GM15510 (cell line): ENCODE measurements around the gene PRDM11.

ENCODE experiments used
- POLR2A ChIP-seq: IDR thresholded peaks from 3 replicates; pipeline ENCODE4 v1.6.1; 2011; ENCODE audit warnings: borderline replicate concordance; ENCODE audit not compliant: insufficient read length; ENCODE audit errors: extremely low read depth

PRDM11 gene

DNA sequence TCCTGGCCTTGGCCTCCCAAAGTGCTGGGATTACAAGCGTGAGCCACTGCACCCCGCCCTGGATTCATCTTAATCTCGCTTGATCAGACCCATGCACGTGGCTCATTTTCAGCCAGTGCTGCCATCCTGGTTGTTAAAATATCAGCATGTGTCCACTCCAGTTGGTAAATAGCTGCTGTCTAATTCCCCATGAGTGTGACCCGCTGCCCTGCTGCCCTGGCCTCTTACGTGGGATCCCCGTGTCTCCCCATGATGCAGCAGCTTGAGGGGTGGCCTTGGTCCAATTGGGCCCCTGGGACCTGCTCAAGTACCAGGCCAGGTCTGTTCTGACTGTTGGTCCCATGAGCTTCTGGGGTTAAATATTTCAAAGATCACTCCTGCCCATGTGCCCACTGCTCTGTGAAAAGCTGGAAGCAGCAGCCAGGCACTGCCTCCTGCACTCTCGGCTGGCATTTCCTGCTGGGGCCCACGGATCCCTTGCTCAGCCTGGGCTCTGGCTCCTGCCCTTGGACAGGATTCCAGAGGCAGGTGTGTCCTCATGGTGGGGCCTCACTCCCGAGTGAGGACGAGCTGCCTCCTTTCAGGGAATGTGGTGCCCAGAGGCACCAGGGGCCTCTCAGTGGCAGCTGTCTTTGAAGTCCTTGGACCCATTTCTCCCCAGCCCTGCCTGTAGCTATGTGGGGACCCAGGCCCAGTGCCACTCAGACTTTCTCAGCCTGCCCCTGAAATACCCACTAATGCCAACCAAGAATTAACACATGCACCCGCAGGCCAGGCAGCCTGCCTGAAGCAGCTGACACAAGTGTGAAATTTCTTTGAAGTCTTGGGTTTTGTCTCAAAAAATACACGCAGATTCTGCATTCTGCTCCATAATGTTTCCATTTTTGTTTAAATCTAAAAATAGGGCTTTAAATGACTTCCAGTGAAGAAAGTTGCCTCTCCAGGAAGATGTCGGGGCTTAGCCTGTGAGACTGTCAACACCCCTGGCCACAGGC lies 38.1 kb upstream of the PRDM11 start:
- TF ChIP-seq POLR2A: no peak

DNA sequence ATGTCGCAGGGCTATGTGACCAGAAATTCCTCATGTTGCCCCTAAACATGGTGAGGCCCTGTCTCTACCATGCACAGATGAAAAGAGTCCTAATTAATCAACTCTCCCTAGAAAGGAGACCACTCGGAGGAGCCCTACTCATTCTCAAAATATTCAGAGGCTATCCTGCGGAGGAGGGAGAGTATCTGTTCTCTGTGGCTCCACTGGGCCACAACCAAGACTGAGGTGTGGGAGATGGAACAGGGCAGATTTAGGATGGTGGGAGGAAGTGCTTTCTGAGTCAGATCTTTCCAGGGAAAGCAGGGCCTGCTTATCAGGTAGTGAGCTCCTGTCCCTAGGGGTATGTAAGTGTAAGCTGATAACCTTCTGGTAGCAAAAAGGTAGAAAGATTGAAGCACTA lies 37.0 kb upstream of the PRDM11 start:
- no peak for TF ChIP-seq POLR2A

DNA sequence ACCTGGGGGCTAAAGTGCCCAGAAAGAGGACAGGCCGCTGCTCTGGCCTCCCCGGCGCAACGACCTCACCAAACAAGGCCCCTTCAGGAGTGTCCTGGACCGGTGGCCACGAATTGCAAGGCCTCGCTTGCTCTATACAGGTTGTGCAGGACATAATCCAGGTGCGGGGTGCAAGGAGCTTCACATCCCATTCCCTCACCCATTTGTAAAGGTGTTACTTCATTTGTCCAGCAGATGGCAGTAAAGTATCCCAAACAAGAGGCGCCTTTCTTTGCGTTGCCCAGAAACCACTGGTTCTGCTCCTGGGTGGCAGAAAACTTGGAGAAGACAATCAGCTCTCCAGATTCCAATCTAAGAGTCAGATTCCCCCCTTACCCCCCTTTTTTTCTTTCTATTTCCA lies 35.9 kb upstream of the PRDM11 start:
- TF ChIP-seq POLR2A: no peak

DNA sequence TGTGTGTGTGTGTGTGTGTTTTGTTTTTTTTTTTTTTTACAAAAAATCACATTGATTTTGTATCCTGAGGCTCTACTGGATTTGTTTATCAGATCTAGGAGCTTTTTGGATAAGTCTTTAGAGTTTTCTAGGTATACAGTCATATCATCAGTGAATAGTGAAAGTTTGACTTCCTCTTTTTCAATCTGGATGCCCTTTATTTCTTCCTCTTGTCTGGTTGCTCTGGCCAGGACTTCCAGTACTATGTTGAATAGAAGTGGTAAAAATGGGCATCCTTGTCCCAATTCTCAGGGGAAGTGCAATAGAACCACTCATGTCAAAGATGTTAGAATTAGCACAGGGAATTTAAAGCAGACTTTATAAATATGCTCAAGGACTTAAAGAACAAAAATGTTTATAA lies 32.6 kb upstream of the PRDM11 start:
- no peak for TF ChIP-seq POLR2A

DNA sequence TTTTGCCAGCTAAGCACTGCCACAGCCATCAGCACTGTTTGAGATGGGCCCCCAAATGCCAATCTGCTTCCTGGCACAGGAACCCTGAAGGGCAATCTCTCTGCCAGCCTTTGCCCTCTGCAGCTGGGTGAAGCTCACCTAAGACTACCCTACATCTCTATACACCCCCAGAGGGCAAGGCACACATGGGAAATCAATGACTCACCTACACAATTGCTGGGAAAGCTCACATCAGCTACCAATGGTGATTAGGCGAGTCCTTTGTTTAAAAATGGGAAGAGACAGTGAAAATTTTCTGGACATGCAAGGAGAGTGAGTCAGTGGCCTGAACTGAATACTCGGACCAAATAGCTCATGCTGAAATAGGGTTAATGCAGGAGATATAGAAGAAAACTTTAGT lies 12.6 kb upstream of the PRDM11 start:
- TF ChIP-seq POLR2A: no peak

DNA sequence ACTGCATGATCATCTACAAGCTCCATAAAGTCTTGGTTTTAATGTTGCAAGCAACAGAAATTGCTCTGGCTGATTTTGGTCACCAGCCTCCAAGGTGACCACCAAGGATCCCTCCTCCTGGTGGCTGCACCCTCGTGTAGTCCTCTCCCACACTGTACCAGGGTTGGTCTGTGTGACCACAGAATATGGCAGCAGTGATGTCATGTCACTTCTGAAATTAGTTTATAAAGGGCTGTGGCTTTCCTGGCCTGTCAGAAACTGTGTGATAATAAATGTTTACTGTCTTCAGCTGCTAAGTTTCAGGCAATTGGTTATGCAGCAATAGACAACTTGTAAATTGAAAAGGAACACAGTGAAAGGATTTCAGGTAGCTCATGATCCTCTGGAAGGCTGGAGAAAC lies 5.3 kb upstream of the PRDM11 start:
- TF ChIP-seq POLR2A: no peak

DNA sequence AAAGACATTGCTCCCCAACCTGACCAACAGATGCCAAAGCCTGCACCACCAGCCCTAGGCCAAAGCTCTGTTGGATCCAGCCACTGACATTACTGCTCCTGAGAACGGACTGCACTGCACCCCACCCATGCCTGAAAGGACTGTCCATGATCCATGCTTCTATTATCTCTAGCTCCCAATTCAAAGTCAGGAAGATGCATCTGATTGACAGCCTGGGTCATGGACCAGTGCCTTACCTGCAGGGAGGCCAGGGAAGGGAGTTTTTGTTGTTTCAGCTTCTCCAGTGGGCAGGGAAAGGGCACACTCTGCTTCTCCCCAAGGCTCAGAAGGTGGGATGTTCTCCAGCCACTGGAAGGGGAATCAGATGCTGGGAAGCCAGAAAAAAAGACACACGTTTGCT lies 4.8 kb upstream of the PRDM11 start:
- no peak for TF ChIP-seq POLR2A

DNA sequence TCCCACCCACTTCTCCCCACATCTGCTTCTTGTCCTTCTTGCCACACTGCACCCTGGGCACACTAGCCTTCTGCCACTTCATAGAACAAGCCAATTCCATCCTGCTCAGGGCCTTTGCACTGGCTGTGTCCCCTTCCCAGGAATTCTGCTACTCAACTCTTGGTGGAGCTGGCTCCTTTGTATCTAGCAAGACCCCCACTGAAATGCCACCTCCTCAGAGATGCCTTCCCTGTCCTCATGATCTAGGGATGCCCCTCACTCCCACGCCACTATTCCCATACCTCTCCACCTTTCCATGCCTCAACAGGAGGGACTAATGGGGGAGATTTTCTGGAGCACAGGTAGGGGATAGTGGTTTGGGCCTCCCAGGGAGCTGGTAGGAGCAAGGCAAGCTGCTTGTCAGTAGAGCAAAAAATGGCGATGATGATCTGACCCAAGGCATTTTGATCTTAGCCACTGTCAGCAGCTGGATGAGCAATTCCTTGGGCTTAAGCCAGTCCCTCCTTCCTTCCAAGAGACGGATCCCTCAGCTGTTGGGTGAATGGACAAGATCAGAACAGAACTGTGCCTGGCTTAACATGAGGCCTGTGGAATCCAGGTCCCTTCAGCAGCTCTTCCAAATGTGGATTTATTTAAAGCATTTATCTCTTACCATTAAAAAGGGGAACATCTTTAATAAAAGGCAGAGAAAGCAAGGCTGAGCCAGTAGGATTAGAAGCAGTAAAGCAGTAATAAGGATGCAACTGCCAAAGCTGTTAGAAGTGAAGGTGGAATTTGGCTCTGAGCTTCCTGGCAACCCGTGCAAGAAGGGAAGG lies 4.0 kb upstream of the PRDM11 start:
- no peak for TF ChIP-seq POLR2A

DNA sequence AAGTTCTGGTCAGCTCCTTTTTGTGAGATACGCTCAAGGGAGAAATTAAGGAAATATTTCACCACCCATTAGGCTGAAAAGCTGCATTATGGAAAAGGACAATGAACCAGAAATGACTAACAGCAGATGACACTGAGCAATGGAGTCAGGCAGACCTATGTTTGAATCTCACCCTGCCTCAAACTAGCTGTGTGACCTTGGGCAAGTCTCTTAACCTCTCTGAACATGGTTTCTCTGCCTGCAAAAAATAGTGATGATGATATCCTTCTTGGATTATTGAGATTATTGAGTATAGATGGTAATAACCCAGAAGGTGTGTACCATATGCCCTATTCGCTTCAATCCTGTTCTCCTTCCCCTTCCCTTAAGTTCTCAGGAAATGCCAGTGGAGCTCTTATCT lies 2.9 kb upstream of the PRDM11 start:
- no peak for TF ChIP-seq POLR2A

DNA sequence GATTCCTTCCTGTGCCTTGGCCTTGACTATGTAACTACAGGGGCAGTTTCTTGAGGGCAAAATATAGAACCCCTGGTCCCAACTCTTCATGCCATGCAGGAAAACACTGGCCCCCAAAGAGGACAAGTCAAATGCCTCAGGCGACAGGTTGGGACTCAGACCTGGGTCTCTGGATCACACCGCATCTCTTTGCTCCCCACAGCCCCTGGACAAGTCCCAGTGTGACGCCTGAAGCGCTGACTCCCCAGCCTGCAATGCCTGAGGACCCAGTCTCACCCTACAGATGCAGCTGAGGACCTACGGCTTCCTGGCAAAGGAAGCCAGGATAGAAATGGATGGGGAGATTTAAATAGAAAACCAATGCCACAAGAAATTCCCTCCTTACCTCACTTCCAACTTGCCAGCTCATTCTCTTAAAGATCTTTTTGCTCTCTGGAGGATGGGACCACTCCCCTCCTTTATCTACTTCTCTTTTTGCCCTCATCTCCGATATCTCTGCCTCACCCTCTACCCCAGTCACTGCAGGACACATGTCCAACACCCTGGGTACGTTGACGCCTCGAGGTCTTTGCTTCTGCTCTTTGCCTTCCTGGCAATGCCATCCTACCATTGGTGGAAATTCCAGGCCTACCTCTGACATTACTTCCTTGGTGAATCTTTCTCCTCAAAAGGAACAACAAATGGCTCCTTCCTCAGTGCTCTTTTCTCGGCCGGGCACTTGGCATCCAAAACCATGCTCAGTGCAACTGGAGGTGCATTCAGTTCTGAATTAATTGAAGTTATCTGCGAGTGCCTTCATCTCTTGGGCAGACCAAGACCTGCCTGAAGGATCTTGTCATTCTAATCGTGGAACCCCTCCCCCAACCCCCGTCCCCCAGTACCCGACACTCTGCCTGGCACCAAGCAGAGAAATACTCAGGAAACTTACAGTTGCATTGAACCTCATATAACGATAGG lies 2.0 kb upstream of the PRDM11 start:
- no peak for TF ChIP-seq POLR2A

DNA sequence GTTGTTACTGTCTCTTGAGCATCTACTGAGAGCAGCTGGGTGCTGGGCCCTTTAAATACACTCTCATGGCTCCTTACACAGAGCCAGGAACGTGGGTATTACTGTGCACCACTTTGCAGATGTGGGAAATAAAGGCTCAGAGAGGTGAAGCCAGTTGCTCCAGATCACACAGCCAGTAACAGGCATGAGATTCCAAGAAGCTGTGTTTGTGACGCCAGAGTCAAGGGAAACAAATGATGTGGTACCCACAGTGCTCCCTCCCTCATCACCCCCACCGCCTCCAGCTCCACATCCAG lies 1.4 kb upstream of the PRDM11 start:
- TF ChIP-seq POLR2A: no peak

DNA sequence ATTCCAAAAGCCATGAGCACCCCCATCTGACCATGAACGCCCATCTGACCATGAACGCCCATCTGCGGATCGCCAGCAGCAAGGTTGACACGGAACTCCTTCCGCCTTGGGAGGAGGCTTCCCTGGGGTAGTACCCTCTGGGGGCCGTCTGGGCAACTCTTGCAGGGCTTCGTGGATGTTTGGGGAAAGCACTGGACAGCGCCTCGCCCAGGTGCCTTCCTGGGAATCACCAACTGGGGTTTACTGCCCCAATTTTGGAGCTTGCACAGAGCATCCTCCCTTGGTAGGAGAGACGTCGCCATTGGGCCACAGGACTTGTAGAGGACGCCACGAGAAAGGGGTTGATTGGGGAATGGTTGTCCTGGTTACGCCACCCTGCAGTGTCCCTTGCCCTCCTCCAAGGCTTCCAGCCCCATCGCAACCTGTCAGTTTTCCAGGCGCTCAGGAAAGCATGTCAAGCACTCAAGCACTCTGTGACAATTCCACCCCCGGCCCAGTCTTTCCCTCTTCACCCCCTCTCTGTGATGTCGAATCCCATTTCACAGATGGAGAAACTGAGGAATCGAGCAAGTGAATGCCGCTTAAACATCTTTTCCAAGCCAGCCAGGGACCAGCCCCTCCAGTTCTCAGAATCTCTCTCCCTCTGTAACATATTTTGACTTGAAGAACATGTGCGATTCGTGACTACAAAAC lies 914 bp upstream of the PRDM11 start:
- no peak for TF ChIP-seq POLR2A

DNA sequence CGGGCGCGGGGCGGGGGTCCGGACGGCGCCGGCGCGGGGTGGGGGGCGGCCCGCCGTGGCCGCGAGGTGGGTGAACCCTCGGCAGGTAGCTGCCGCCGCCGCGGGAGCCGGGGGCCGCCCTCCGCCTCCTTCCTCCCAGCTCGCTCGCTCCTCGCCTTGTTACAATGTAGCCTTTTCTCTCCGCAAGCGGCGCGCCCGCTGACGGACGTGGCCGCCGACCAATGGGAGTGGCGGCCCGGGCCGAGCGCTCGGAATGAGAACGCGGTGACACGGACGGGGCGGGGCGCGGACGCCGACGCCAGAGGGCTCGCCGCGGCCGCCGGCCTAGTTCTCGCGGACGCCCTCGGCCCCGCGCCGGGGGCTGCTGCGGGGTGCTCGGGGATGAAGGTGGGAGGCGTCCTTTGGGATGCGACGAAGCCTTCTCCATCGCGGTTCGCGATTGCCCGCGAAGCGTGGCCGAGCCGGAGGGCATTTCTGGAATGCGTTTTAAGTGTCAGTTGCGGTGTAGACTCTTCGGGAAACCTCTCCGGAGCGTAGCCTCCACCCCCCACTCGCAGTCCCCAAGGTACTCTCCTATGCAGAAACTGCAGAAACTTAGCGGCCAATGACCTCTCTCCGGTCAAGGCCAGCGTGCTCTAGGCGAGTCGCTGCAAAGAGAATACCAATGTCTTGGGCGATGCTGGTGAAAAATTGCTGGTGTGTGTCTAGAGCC lies 734 bp downstream of the PRDM11 start:
- peak; percentile 72 for TF ChIP-seq POLR2A
